Activated naive CD4-positive, alpha-beta T cell treated with anti-CD3 and anti-CD28 coated beads, Interleukin-2, amount 10 ng/mL, durations not matched to agents 7 days and 5 days (primary cell): Measurements from ENCODE around the gene DGCR8.
A peak's percentile ranks its signal among the peaks of the same experiment; 100 is the strongest.

Source experiments
- CTCF ChIA-PET: fragments of 350-600 bp; sonication (Branson Sonifier 250); formaldehyde crosslinking; loops from one replicate; lab custom pipeline; 2021; ENCODE audit warnings: antibody characterized with exemption; lab: Charles Lee
- DNase-seq: peaks from one replicate; pipeline ENCODE4 v3.0.0-alpha.2; 2020
- H3K27ac Mint-ChIP-seq: one replicate; pipeline ENCODE4 v1.8.0; 2021; ENCODE audit warnings: mild to moderate bottlenecking, moderate library complexity, mixed read lengths
- H3K27me3 Mint-ChIP-seq: one replicate; pipeline ENCODE4 v1.8.0; 2021; ENCODE audit warnings: mild to moderate bottlenecking, mixed read lengths
- H3K36me3 Mint-ChIP-seq: one replicate; pipeline ENCODE4 v1.8.0; 2021; ENCODE audit warnings: mixed read lengths
- H3K4me1 Mint-ChIP-seq: one replicate; pipeline ENCODE4 v1.8.0; 2021; ENCODE audit warnings: mixed read lengths
- H3K4me3 Mint-ChIP-seq: one replicate; pipeline ENCODE4 v1.8.0; 2021; ENCODE audit warnings: mild to moderate bottlenecking, moderate library complexity, mixed read lengths
- H3K9me3 Mint-ChIP-seq: one replicate; pipeline ENCODE4 v1.8.0; 2021; ENCODE audit warnings: mixed read lengths

DGCR8 gene

DNA sequence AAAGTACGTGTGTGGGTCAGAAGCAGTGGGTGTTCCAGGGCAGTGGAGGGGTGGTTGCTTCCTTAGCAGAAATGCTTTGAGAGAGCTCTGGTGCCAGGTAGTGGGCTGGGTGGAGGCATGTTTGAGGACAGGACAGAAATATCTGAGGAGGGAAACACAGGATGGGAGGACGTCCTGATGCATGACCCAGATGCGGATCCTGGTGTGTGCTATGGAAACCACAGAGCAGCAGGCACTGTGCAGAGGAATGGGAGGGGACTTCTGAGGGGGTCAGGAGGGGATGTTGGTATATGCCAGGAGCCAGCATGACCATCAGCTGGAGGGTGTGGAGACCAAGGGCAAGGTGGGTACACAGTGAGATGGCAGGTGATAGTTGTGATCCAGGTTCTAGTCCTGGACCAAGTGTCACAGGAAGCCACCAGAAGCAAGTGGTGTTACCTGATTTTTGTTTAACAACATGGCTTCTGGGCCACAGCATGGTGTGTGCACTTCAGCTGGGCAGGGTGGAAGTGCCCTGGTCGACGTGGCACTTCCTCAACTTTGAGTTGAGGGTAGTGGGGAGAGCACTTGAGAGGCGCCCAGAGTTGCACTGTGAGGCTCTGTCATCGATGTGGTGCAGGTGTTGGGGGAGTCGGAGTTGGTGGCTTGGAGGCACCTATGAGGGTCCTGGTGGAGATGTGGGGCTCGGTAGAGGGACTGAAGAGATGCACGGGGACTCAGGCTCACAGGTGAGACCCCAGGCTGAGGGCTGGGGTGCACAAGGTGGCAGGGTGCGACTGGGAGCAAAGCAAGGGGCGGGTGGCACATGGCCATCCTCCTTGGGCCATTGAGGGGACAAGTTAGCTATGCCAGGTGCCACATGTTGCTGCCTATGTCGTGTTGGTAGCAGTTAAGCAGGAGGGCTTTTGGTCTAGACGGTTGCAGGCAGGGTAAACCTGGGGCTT, 7.5 kb downstream of the DGCR8 start:
- no peaks in the 10 kb centered on the region for H3K27me3 Mint-ChIP-seq
- CTCF ChIA-PET: no interaction called here
- DNase-seq: no peak
- no peaks in the 10 kb centered on the region for H3K9me3 Mint-ChIP-seq
- H3K4me3 Mint-ChIP-seq: no peak overlapping the region
- peaks cover 24% of the 10 kb centered on the region for H3K4me1 Mint-ChIP-seq
- no peak overlapping the region for H3K27ac Mint-ChIP-seq
- peaks cover 64% of the 10 kb centered on the region for H3K36me3 Mint-ChIP-seq

DNA sequence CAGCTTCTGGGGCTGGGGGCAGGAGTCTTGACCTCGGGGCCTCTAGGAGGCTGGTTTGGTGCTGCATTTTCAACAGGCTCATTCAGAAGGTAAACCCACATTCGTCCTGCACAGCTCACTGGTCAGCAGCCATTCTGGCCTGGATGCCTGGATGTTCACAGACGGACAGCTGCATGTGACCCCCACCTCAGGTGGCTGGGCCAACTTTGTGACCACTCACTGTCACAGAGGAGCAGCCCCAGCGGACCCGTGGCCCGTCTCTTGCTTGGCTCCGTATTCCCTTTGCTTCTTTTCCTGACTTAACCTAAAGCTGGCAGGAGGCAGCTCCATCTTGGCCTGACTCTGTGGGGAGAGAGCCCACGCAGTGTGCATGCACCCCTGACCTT, 8.2 kb downstream of the DGCR8 start:
- CTCF ChIA-PET: no interaction called here
- DNase-seq: no peak
- no peaks in the 10 kb centered on the region for H3K9me3 Mint-ChIP-seq
- no peak overlapping the region for H3K27ac Mint-ChIP-seq
- H3K36me3 Mint-ChIP-seq: peaks cover 61% of the 10 kb centered on the region
- no peak overlapping the region for H3K4me3 Mint-ChIP-seq
- no peaks in the 10 kb centered on the region for H3K27me3 Mint-ChIP-seq
- peaks cover 17% of the 10 kb centered on the region for H3K4me1 Mint-ChIP-seq

DNA sequence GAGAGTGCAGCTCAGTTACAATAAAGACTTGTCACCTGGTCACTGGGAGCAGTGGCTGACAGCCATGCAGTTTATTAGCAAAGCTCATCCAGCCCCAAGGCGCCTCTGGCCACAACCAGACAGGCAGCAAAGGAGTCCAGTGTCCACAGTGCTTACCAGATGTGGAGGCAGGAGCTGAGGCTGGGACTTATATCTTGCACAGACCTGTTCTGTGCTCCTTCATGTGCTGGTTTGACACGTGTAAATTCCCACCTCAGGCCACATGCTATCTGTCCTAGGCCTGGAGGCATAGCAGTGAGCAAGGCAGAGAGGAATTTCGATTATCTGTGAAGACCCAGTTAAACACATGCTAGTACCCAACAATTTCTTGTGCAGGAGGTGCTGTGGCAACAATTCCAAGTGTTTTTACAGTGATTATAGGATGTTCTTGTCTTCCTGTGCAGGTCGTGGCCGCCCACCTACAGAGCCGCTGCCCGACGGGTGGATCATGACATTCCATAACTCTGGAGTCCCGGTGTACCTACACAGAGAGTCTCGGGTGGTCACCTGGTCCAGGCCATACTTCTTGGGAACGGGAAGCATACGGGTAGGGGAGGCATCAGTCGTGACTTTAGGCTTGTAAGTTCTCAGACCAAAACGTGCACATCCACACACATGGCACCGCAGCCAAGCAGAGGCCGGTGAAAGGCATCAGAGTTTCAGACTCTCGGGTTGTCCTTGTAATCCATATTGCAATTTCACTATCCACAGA, 9.4 kb downstream of the DGCR8 start:
- DNase-seq: no peak
- H3K36me3 Mint-ChIP-seq: peaks cover 73% of the 10 kb centered on the region
- H3K4me1 Mint-ChIP-seq: peaks cover 9% of the 10 kb centered on the region
- H3K27me3 Mint-ChIP-seq: no peaks in the 10 kb centered on the region
- no peak overlapping the region for H3K4me3 Mint-ChIP-seq
- CTCF ChIA-PET: no interaction called here
- H3K9me3 Mint-ChIP-seq: no peaks in the 10 kb centered on the region
- H3K27ac Mint-ChIP-seq: no peak overlapping the region

DNA sequence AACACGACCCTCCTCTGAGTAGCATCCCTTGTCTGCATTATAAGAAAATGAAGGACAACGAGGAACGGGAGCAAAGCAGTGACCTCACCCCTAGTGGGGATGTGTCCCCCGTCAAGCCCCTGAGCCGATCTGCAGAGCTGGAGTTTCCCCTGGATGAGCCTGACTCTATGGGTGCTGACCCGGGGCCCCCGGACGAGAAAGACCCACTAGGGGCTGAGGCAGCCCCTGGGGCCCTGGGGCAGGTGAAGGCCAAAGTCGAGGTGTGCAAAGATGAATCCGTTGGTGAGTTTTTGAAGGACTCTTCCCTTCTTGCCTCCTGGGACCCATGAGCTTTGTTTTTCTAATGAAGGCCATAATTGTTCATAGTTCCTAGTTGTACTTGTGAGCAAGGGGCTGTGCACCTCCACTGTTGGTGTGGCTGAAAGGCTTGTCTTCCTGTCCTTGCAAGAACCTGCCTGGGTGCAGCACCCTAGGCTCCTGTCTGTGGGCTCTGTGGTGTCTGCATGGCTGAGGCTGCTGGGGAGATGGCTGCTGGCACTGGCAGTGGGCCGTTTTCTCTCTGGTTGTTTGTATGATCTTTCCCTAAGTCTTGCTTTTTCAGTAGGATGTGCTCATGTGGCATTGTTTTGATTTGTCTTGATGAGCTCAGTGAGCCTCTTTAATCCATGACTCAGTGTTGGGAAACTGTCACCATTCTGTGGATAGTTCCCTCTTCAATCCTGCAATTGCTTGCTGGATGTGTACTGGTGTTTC, 10.1 kb downstream of the DGCR8 start:
- H3K9me3 Mint-ChIP-seq: no peaks in the 10 kb centered on the region
- no peak overlapping the region for H3K4me3 Mint-ChIP-seq
- no peaks in the 10 kb centered on the region for H3K27me3 Mint-ChIP-seq
- no peak overlapping the region for H3K27ac Mint-ChIP-seq
- H3K36me3 Mint-ChIP-seq: peaks cover 78% of the 10 kb centered on the region
- DNase-seq: no peak
- H3K4me1 Mint-ChIP-seq: peaks cover 7% of the 10 kb centered on the region
- CTCF ChIA-PET: no interaction called here

DNA sequence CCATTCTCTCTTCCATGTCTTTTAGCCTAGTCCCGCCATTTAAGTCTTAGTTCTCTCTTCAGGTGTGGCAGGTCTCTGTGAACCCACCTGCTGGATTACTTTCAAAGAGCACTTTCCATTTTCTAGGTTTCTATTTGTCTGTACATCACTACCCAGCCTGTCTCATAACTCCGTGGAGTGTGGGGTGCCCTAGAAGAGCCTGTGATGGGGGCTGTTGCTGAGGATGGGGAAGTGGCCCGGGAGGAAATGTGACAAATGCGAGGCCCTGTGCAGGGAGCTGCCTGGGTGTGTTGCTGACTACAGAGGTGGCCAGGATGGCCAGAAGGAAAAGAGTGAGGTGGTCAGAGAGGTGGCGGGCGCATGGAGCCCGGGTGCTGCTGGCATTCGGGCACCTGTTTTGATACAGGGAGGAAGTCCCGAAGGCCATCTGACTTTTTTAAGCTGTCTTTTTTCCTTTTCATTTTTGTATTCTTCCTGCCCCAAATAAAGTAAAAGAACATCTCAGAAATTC, 10.7 kb downstream of the DGCR8 start:
- no peak overlapping the region for H3K27ac Mint-ChIP-seq
- CTCF ChIA-PET: no interaction called here
- no peak for DNase-seq
- H3K36me3 Mint-ChIP-seq: peaks cover 80% of the 10 kb centered on the region
- H3K9me3 Mint-ChIP-seq: no peaks in the 10 kb centered on the region
- H3K27me3 Mint-ChIP-seq: no peaks in the 10 kb centered on the region
- H3K4me3 Mint-ChIP-seq: no peak overlapping the region
- peaks cover 11% of the 10 kb centered on the region for H3K4me1 Mint-ChIP-seq

DNA sequence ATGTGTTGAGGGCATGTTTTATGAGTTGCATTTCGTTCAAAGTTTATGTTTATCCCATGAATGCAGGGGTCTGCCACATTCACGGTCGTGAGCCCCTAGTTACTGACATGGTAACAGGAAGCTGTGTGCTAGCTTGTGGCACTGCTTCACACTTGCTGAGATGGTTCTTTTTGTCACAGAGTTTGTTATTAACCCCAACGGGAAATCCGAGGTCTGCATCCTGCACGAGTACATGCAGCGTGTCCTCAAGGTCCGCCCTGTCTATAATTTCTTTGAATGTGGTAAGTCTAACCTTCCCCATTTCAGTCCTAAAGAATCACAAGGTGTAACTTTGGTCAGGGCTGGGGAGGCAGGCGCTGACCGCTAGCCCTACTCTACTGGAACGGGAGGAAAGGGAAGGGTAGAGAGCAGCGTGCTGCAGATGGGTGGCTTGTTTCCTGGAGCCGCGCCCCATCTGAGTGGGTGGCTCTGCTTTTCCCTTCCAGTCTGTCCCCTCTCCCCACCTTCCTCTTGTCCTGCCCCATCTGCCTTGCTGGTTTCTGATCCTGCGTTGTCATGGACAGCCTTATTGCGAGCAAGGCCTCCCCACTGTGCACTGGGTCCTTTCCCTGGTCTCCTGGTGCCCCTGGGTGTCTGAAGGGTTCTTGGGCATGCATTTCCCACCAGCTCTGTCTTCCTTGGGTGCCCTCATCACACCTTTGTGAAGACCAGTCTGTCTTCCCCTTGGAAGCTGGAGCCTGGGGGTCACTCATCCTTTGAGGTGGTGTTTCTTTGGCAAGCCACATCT, 11.8 kb downstream of the DGCR8 start:
- Mint-ChIP-seq H3K27me3 (no peaks in the 10 kb centered on the region), H3K9me3 (peaks cover 3% of the 10 kb centered on the region), H3K27ac (peak overlapping the region; percentile 28), H3K4me1 (peaks cover 11% of the 10 kb centered on the region), H3K4me3 (no peak overlapping the region), H3K36me3 (peaks cover 80% of the 10 kb centered on the region)
- no peak for DNase-seq
- CTCF ChIA-PET: no interaction called here

DNA sequence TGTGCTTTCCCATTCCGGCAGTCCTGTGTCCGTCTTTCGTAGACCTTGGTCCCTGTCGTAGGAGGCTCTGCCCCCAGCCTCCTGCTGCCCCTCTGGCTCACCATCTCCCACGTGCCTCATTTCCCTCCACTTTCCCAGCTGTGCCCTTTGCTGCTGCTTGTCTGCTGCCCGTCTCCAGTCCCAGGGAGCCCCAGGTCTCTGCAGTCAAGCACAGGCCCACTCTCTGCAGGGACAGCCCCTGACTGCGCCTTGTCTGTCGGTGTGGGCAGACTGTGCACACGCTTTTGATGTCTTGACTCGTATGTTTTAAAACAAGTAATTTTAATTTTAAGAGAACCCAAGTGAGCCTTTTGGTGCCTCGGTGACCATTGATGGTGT, 12.4 kb downstream of the DGCR8 start:
- CTCF ChIA-PET: no interaction called here
- Mint-ChIP-seq H3K27me3 (no peaks in the 10 kb centered on the region), H3K27ac (no peak overlapping the region), H3K9me3 (peaks cover 3% of the 10 kb centered on the region), H3K4me3 (no peak overlapping the region), H3K4me1 (peaks cover 13% of the 10 kb centered on the region), H3K36me3 (peaks cover 80% of the 10 kb centered on the region)
- DNase-seq: no peak

DNA sequence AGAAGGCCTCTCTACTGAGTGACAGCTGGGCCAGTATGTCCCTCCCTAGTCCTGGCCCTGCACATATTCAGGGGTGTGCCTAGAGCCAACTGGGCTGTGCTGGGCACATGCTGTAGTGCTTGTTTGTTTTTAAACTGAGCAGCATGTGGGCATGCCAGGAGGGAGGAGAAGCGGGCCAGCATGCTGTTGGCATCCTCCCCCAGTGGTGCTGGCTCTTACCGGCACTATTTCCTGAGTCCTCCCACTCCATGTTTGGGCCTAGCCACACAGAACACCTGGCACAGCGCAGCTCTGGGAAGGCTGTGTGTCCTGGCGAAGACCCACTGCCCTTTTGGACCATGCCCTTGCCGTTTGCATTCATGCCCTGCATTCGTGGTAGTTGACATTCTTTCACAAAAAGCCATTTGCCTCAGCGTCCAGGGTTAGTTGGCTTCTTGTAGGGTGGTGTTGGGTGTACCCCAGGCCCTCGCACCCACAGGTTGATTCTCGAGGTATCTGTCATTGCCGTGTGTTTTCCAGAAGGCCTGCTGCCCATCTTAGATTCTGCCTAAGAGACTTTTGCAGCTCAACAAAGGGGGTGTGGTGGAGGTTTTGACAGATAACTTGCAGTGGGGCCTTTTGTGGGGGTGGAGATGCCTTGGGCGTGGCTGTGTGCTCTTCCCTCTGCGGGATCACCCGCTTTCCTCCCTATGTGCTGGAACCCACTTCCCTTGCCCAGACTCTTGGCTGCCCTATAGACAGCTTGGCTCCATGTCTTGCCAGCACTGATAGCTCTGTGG, 13.6 kb downstream of the DGCR8 start:
- peaks cover 19% of the 10 kb centered on the region for H3K4me1 Mint-ChIP-seq
- peaks cover 83% of the 10 kb centered on the region for H3K36me3 Mint-ChIP-seq
- no peak overlapping the region for H3K27ac Mint-ChIP-seq
- CTCF ChIA-PET: interaction anchor here (1.4 kb wide), 1 partner anchor 140 kb away, joined by 3 read pairs; no protein-coding TSS in a partner anchor
- H3K9me3 Mint-ChIP-seq: peaks cover 3% of the 10 kb centered on the region
- H3K27me3 Mint-ChIP-seq: no peaks in the 10 kb centered on the region
- DNase-seq: no peak
- H3K4me3 Mint-ChIP-seq: no peak overlapping the region

DNA sequence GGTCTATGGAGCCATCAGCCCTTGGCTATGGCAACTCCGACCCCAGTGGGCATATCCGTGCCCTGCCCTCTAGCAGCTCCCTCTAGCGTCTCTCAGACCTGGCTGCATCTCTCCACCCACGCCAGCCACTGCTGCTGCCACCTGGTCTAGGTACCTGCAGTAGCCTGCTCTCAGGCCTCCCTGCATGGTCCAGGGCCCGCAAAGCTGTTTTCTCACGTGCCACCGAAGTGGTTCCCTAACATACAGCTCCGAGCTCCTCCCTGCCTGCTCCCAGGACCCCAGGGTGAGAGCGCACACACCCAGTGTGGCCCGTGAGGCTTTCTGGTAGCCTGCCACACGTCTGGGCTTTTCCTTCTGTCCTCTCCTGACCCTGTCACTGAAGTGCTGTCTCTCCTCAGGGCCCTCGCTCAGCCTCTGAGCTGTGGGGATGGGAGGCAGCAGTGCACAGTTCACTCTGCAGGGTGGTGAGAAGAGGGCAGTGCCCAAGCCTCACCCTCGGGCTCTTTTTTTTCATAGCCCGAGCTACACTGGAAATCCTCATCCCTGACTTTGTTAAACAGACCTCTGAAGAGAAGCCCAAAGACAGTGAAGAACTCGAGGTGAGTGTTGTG, 14.3 kb downstream of the DGCR8 start:
- peaks cover 3% of the 10 kb centered on the region for H3K9me3 Mint-ChIP-seq
- H3K27ac Mint-ChIP-seq: no peak overlapping the region
- no peaks in the 10 kb centered on the region for H3K27me3 Mint-ChIP-seq
- CTCF ChIA-PET: interaction anchor here (1.4 kb wide), 1 partner anchor 141 kb away, joined by 3 read pairs; no protein-coding TSS in a partner anchor
- peaks cover 85% of the 10 kb centered on the region for H3K36me3 Mint-ChIP-seq
- no peak overlapping the region for H3K4me3 Mint-ChIP-seq
- DNase-seq: no peak
- peaks cover 26% of the 10 kb centered on the region for H3K4me1 Mint-ChIP-seq

DNA sequence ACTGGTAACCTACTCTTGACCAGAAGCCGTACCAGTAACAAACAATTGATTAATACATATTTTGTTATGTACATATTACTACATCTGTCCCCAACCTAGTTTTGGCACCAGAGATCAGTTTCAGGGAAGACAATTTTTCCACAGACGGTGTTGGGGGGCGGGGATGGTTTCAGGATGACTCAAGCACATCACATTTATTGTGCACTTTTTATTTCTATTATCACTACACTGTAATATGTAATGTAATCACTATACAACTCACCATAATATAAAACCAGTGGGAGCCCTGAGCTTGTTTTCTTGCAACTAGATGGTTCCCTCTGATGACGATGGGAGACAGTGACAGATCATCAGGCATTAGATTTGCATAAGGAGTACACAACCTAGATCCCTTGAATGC, 15.5 kb downstream of the DGCR8 start:
- Mint-ChIP-seq H3K27me3 (no peaks in the 10 kb centered on the region), H3K4me1 (peaks cover 39% of the 10 kb centered on the region), H3K27ac (no peak overlapping the region), H3K36me3 (peaks cover 85% of the 10 kb centered on the region), H3K4me3 (no peak overlapping the region), H3K9me3 (peaks cover 3% of the 10 kb centered on the region)
- no peak for DNase-seq
- CTCF ChIA-PET: interaction anchor here (1.1 to 1.7 kb wide), 2 partner anchors 15 to 76 kb away, joined by 3 to 4 read pairs; no protein-coding TSS in a partner anchor

DNA sequence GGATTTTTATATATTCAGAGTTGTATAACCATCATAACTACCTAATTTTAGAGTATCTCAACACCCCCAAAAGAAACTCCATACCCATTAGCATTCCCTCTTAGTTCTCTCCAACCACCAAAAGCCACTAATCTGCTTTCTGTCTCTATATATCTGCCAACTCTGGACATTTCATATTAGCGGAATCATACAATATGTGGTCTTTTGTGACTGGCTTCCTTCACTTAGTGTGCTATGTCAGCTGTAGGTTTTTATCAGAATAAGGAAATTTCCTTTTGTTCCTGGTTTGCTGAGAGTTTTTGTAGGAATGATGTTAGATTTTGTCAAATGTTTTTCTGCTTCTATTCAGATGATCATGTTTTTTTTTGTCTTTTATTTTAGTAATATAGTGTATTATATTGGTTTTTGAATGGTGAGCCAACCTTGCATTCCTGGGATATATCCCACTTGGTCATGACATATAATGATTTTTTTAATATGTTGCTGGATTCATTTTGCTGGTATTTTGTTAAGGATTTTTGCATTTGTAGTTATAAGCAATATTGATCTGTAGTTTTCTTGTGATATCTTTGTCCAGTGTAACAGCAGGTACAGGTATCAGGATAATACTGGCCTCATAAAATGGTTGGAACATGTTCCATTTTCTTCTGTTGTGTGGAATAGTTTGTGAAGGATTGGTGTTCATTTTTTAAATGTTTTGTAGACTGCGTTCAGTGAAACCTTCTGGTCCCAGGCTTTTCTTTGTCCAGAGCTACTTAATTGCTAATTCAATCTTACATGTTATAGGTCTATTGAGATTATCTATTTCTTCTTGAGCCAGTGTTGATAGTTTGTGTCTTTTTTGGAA, 16.8 kb downstream of the DGCR8 start:
- CTCF ChIA-PET: interaction anchor here (1.1 to 1.7 kb wide), 2 partner anchors 14 to 78 kb away, joined by 3 to 4 read pairs; no protein-coding TSS in a partner anchor

More for the DNA sequence above, 16.8 kb downstream of the DGCR8 start:
- Mint-ChIP-seq H3K4me1 (peaks cover 49% of the 10 kb centered on the region), H3K36me3 (peaks cover 75% of the 10 kb centered on the region), H3K27ac (no peak overlapping the region), H3K9me3 (peaks cover 3% of the 10 kb centered on the region), H3K27me3 (no peaks in the 10 kb centered on the region), H3K4me3 (no peak overlapping the region)
- DNase-seq: no peak
